Measurements from ENCODE around the gene PKP4. TPM values are rescaled to one million over a fixed set of nuclear protein-coding genes. Genes with fewer than 3 reads are reported as not detected.

The PKP4 gene
- total and polyA plus RNA-seq, 2 of the 8 experiments (the other 6 are each of a cell fraction or from before 2014, with no cell fraction given): 48.2 to 88.0 TPM

DNA sequence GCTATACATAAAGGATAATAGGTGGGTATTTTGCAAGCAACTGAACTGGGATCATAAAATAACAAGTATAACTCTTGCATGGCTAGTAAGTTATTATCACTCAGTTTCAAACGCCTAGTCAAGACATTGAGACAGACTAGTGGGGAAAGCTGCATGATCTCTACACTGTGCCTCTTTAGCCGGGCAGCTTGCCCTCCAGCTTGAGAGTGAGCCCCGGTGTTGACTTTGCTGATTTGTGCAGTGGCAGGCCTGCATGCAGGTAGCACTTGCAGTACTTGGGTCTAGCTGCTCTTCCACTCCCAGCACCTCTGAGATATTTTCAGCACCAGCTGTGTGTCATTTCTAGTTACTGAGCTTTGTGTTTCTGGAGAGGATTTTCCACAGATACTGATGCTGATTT lies 219.5 kb downstream of the PKP4 start:
- H3K9me3 ChIP-seq (ENCODE audit: insufficient read depth in 2 of 2, low read depth in 1 of 2, low read length in 1 of 2): no peaks in the 10 kb centered on the region
- ChIA-PET POLR2A (ENCODE audit: partially characterized antibody) (no interaction called here), CTCF (ENCODE audit: partially characterized antibody) (interaction anchor here (1.9 kb wide), 1 partner anchor 48 kb away, joined by 5 read pairs; no protein-coding TSS in a partner anchor)
- no peak overlapping the region for H2BK5ac ChIP-seq (ENCODE audit: low read depth, low read length)
- H3K4ac ChIP-seq (replicated peaks; ENCODE audit: insufficient read length, low read depth, low read length): no peak overlapping the region
- H3K27ac ChIP-seq (ENCODE audit: low read depth, low read length): no peak overlapping the region
- H3K4me2 ChIP-seq (ENCODE audit: insufficient read depth in 1 of 2, low read depth in 2 of 2, low read length in 2 of 2): no peak overlapping the region
- H3K9ac ChIP-seq (replicated peaks in 1 of 4; ENCODE audit: extremely low read depth in 1 of 4, low read depth in 3 of 4, low read length in 3 of 4): no peak overlapping the region
- no peaks in the 10 kb centered on the region for H3K79me1 ChIP-seq (ENCODE audit: low read depth, low read length)
- H4K5ac ChIP-seq (ENCODE audit: insufficient read length, low read depth, low read length): no peak overlapping the region
- H3K23me2 ChIP-seq (ENCODE audit: low read depth, low read length): no peaks in the 10 kb centered on the region; the same call in 1 of the 2 replicates
- WGBS, 2 experiments (ENCODE audit: extremely low coverage in 1 of 2, insufficient coverage in 1 of 2, insufficient read length in 1 of 2, insufficient replicate concordance in 2 of 2, low coverage in 1 of 2, low lambda C conversion rate in 2 of 2, missing lambda C conversion rate in 1 of 2): 87% methylated on average over 3 of the region's 3 CpGs; no CpG with 5 or more reads in 1 of the 2 experiments
- no peaks in the 10 kb centered on the region for H3K79me2 ChIP-seq (ENCODE audit: control insufficient read depth in 1 of 2, insufficient read depth in 2 of 2, low read length in 2 of 2)
- H2AK5ac ChIP-seq (ENCODE audit: low read depth, low read length): no peak overlapping the region
- H2AFZ ChIP-seq (ENCODE audit: low read length): no peak overlapping the region
- H2BK15ac ChIP-seq (ENCODE audit: low read length): no peak overlapping the region
- H3K23ac ChIP-seq (ENCODE audit: insufficient read length): no peak overlapping the region
- no peak overlapping the region for H4K8ac ChIP-seq (ENCODE audit: extremely low read depth, insufficient read depth, low read length)
- peaks cover 0 to 6% (median 0%) of the 10 kb centered on the region in 4 experiments; a peak in 1 of 7 replicates for H3K4me1 ChIP-seq (replicated peaks in 1 of 4; ENCODE audit: control insufficient read depth in 3 of 4, insufficient read depth in 4 of 4, low read length in 3 of 4)
- H2BK120ac ChIP-seq (replicated peaks; ENCODE audit: low read depth, low read length): no peak overlapping the region
- TF ChIP-seq YY1 (IDR thresholded peaks at IDR 0.05; ENCODE audit: low read depth, low read length) (no peak), TAF1 (IDR thresholded peaks at IDR 0.05; ENCODE audit: low read depth, low read length) (no peak), FOSL1 (IDR thresholded peaks at IDR 0.05; ENCODE audit: insufficient read depth, low read depth, low read length) (no peak), ASH2L (IDR thresholded peaks at IDR 0.05; ENCODE audit: low read length) (no peak), BCL11A (IDR thresholded peaks at IDR 0.05; ENCODE audit: low read depth in 2 of 2, low read length in 2 of 2) (no peak), JUN (IDR thresholded peaks at IDR 0.05; ENCODE audit: low read depth, low read length) (no peak), TCF12 (IDR thresholded peaks at IDR 0.05; ENCODE audit: low read depth, low read length) (no peak), KDM4A (IDR thresholded peaks at IDR 0.05; ENCODE audit: low read depth, low read length, severe bottlenecking) (no peak), RXRA (IDR thresholded peaks at IDR 0.05; ENCODE audit: insufficient read depth, low read depth, low read length) (no peak)
- FAIRE-seq (no peak), DNase-seq (ENCODE audit: low read depth in 1 of 2, low spot score in 2 of 2) (no peak)
- H3K36me3 ChIP-seq (ENCODE audit: control insufficient read depth in 2 of 4, insufficient read depth in 4 of 4, low read length in 3 of 4): peaks cover 10 to 48% (median 17%) of the 10 kb centered on the region in 4 experiments
- H4K20me1 ChIP-seq (replicated peaks in 1 of 2; ENCODE audit: control insufficient read depth in 1 of 2, insufficient read depth in 2 of 2, low read length in 2 of 2): no peaks in the 10 kb centered on the region
- H3K4me3 ChIP-seq (ENCODE audit: extremely low read depth in 1 of 4, insufficient read depth in 2 of 4, low read depth in 3 of 4, low read length in 4 of 4): no peak overlapping the region
- no peak overlapping the region for H3K14ac ChIP-seq (ENCODE audit: insufficient read length)
- no peak overlapping the region for H2BK20ac ChIP-seq (ENCODE audit: low read length)
- H3K27me3 ChIP-seq (replicated peaks in 1 of 4; ENCODE audit: control insufficient read depth in 3 of 4, extremely low read depth in 1 of 4, insufficient read depth in 3 of 4, low read length in 3 of 4): no peaks in the 10 kb centered on the region
- no peak overlapping the region for H4K91ac ChIP-seq (replicated peaks; ENCODE audit: insufficient read length, low read length)
- H3K56ac ChIP-seq (replicated peaks; ENCODE audit: insufficient read length, low read depth, low read length): no peak overlapping the region
- H2BK12ac ChIP-seq (ENCODE audit: low read depth, low read length): no peak overlapping the region
- no peak overlapping the region for H3K18ac ChIP-seq (ENCODE audit: extremely low read depth, low read length)
